Measurements from ENCODE around the gene TRIM52.

TRIM52 gene

DNA sequence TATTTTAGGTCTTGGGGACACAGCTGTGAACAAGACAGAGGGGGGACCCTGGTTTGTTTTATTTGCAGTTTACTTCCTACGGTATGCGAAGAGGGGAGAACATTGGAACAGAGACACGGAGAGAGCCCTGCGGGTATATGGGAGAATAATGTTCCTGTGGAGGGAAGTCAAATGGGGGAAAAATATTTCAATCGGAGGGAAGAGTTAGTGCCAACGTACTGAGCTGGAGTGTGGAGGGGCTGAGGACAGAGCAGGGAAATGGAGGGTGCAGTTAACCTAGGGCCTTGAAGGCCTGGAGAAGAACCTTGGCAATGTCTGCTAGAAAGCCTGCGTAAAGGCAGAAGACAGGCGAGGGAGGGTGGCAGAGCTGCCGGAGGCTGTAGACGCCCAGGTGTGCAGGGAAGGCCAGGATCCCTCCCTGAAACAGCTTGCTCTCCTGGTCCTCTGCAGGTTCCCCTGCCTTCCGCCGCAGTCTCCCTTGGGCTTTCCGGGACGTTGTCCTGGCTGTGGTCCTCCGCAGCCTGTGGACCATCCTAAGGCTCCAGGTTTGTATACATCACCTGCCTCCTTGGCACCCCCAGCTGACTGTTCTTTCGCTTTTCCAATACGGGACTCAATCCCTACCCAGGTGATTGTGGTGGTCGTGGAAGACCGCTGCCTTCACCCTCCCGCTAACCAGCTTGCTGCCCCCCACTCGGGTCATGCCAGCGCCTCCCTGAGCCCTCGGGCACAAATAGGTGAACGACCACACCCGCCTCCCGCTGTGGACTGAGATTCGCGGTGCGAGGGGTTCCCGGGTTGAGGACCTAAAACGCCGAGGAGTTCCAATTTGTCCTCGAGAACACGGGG, 15.3 kb downstream of the TRIM52 start:
- TF ChIP-seq SIN3A (IDR thresholded peaks at IDR 0.05; ENCODE audit: borderline replicate concordance, insufficient read depth, low read length) (no peak), TAF1 (IDR thresholded peaks at IDR 0.05; ENCODE audit: borderline replicate concordance, insufficient read depth, low read length) (no peak), FOXP2 (optimal IDR thresholded peaks at IDR 0.05; ENCODE audit: borderline replicate concordance, extremely low read depth, extremely low read length, insufficient read depth) (no peak), POLR2AphosphoS5 (IDR thresholded peaks at IDR 0.05; ENCODE audit: low read depth, low read length) (no peak)
- TF ChIP-seq, protein P1, sequence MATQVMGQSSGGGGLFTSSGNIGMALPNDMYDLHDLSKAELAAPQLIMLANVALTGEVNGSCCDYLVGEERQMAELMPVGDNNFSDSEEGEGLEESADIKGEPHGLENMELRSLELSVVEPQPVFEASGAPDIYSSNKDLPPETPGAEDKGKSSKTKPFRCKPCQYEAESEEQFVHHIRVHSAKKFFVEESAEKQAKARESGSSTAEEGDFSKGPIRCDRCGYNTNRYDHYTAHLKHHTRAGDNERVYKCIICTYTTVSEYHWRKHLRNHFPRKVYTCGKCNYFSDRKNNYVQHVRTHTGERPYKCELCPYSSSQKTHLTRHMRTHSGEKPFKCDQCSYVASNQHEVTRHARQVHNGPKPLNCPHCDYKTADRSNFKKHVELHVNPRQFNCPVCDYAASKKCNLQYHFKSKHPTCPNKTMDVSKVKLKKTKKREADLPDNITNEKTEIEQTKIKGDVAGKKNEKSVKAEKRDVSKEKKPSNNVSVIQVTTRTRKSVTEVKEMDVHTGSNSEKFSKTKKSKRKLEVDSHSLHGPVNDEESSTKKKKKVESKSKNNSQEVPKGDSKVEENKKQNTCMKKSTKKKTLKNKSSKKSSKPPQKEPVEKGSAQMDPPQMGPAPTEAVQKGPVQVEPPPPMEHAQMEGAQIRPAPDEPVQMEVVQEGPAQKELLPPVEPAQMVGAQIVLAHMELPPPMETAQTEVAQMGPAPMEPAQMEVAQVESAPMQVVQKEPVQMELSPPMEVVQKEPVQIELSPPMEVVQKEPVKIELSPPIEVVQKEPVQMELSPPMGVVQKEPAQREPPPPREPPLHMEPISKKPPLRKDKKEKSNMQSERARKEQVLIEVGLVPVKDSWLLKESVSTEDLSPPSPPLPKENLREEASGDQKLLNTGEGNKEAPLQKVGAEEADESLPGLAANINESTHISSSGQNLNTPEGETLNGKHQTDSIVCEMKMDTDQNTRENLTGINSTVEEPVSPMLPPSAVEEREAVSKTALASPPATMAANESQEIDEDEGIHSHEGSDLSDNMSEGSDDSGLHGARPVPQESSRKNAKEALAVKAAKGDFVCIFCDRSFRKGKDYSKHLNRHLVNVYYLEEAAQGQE (IDR thresholded peaks at IDR 0.05; ENCODE audit: insufficient read depth in 1 of 2, low read depth in 2 of 2, low read length in 2 of 2): no peak

DNA sequence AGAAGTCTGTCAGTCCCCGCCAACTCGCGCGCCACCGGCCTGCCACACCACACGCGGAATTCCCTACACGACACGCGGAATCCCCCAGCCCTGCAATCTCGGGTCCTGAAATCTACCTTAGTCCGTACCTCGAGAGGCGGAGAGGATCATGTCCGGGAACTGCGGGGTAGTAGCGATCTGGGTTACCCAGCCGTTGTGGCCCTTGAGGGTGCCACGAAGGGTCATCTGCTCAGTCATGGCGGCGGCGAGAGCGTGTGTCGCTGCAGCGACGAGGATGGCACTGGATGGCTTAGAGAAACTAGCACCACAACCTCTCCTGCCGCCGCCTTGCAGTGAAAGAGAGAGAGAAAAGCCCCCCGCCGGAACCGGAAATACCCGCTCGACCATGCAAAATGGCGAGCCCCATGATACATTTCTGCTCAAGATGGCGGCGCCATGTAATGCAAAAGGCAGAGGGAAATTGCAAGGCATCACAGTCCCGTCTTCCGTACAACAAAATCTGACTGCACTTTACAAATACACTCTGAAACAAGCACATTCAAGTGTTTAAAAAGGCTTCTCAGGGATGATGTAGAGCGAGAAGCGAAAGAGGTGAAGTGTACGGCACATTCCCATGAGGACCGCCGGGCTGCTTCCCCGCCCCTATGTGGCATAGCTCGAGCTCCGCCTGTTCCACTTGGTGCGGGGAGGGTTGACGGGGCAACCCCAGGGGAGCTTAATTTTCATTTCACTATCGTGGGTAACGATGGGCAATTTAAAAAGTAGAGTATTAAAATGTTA, 17.2 kb downstream of the TRIM52 start, which contains the start of gene RACK1:
TSS of gene RACK1 (minus strand) at position 343 of the 780 bp plus-strand sequence. CDS start at position 237, 106 bp downstream.
- TF ChIP-seq, protein P1 (IDR thresholded peaks at IDR 0.05; ENCODE audit: insufficient read depth in 1 of 2, low read depth in 2 of 2, low read length in 2 of 2): 0 out of 4 replicates have a peak, but pooled peaks have one; percentile 29 to 55
- TF ChIP-seq TAF1 (IDR thresholded peaks at IDR 0.05; ENCODE audit: borderline replicate concordance, insufficient read depth, low read length): peak; percentile 99
- TF ChIP-seq FOXP2 (optimal IDR thresholded peaks at IDR 0.05; ENCODE audit: borderline replicate concordance, extremely low read depth, extremely low read length, insufficient read depth): peak; percentile 34
- no peak; the same call in 1 of the 2 replicates for TF ChIP-seq SIN3A (IDR thresholded peaks at IDR 0.05; ENCODE audit: borderline replicate concordance, insufficient read depth, low read length)
- peak; percentile 95 for TF ChIP-seq POLR2AphosphoS5 (IDR thresholded peaks at IDR 0.05; ENCODE audit: low read depth, low read length)

DNA sequence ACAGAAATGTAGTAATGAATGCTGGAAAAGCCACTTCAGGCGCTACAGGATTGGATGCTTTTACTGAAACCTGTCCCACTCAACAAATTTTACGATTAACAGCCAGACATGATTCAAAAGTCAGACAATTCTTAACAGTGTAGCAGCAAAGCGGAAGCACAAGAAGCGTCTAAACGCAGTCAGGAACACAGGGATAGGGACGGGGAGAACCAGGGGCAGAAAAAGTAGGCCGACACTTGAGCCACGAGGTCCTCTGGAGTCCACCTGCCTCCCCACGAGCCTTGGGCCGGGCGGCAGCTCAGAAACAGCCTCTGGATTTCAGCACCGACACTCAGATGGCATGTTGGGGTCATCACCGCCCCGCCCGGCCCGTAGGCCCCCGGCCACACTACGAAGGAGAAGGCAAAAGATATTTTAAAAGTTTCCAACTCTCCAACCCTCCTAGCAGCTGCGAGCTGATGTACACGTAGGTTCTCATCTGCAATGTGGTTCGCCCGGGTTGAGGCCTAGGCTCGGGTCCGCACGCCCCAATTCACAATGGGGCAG, 17.9 kb downstream of the TRIM52 start:
- TF ChIP-seq, protein P1 (IDR thresholded peaks at IDR 0.05; ENCODE audit: insufficient read depth in 1 of 2, low read depth in 2 of 2, low read length in 2 of 2): no peak
- TF ChIP-seq SIN3A (IDR thresholded peaks at IDR 0.05; ENCODE audit: borderline replicate concordance, insufficient read depth, low read length): no peak
- no peak for TF ChIP-seq TAF1 (IDR thresholded peaks at IDR 0.05; ENCODE audit: borderline replicate concordance, insufficient read depth, low read length)
- TF ChIP-seq FOXP2 (optimal IDR thresholded peaks at IDR 0.05; ENCODE audit: borderline replicate concordance, extremely low read depth, extremely low read length, insufficient read depth): no peak
- no peak for TF ChIP-seq POLR2AphosphoS5 (IDR thresholded peaks at IDR 0.05; ENCODE audit: low read depth, low read length)

DNA sequence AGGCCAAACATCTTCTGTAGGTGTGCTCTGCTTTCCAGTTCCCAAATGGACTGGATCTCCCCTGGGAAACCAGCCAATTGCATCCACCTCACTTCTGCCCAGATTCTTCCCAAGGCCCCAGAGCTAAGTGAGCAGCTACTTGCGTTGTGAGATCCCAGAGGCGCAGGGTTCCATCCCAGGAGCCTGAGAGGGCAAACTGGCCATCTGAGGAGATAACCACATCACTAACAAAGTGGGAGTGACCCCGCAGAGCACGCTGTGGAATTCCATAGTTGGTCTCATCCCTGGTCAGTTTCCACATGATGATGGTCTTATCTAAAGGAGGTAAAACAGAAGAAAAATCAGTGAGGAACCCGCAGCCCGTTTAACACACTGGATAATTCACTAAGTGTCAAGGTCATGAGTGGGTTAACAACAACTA, 18.9 kb downstream of the TRIM52 start:
- TF ChIP-seq SIN3A (IDR thresholded peaks at IDR 0.05; ENCODE audit: borderline replicate concordance, insufficient read depth, low read length): no peak
- TF ChIP-seq TAF1 (IDR thresholded peaks at IDR 0.05; ENCODE audit: borderline replicate concordance, insufficient read depth, low read length): no peak
- no peak for TF ChIP-seq FOXP2 (optimal IDR thresholded peaks at IDR 0.05; ENCODE audit: borderline replicate concordance, extremely low read depth, extremely low read length, insufficient read depth)
- no peak for TF ChIP-seq POLR2AphosphoS5 (IDR thresholded peaks at IDR 0.05; ENCODE audit: low read depth, low read length)
- TF ChIP-seq, protein P1 (IDR thresholded peaks at IDR 0.05; ENCODE audit: insufficient read depth in 1 of 2, low read depth in 2 of 2, low read length in 2 of 2): no peak

Measured in PFSK-1 (cell line).